ENCODE measurements around the gene HAL. TPM values are rescaled to one million over a fixed set of nuclear protein-coding genes. Genes with fewer than 3 reads are reported as not detected.

The HAL gene
- total and polyA plus RNA-seq, 10 of the 15 experiments (the other 5 are each of a cell fraction or from before 2014, with no cell fraction given) = 0.04 to 0.45 (median 0.13) TPM; not detected in 1

DNA sequence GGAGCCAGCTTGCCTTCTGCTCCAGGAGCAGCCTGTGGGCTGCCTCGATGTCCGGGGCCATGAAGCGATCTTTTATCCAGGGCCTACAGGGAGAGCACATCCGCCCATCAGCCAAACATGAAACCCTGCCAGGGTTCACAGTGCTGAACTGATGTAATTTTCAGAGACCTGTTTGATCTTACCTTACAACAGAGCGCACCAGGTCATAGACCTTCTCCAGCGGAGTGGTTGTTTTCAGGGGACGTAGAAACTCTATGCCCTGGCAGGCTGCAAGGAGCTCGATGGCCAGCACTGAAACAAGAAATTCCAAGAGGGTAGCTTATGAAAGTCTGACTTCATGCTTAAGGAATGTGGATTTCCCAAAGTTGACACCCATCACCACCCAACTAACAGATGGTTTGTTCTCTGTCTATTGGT, 19.7 kb downstream of the HAL start:
- H3K4me3 ChIP-seq = no peak overlapping the region
- no peak for DNase-seq (ENCODE audit: low read depth, low spot score)
- no peak for TF ChIP-seq ZSCAN29 (IDR thresholded peaks at IDR 0.05)
- no peak for TF ChIP-seq CHD2 (IDR thresholded peaks at IDR 0.05; ENCODE audit: borderline replicate concordance, low read depth, low read length)
- TF ChIP-seq EGR1 (IDR thresholded peaks at IDR 0.05; ENCODE audit: borderline replicate concordance in 1 of 2, low read depth in 2 of 2, low read length in 2 of 2) = no peak
- no peak for TF ChIP-seq RB1 (IDR thresholded peaks at IDR 0.05; ENCODE audit: borderline replicate concordance)
- TF ChIP-seq BHLHE40 (IDR thresholded peaks at IDR 0.05; ENCODE audit: borderline replicate concordance in 1 of 2, low read depth in 2 of 2, low read length in 1 of 2) = no peak
- no peak for TF ChIP-seq ATF3 (IDR thresholded peaks at IDR 0.05; ENCODE audit: borderline replicate concordance, extremely low read depth, low read depth, low read length)
- TF ChIP-seq STAT3 (IDR thresholded peaks at IDR 0.05; ENCODE audit: low read depth, low read length) = no peak
- TF ChIP-seq RAD51 (IDR thresholded peaks at IDR 0.05) = no peak
- TF ChIP-seq, protein P1, sequence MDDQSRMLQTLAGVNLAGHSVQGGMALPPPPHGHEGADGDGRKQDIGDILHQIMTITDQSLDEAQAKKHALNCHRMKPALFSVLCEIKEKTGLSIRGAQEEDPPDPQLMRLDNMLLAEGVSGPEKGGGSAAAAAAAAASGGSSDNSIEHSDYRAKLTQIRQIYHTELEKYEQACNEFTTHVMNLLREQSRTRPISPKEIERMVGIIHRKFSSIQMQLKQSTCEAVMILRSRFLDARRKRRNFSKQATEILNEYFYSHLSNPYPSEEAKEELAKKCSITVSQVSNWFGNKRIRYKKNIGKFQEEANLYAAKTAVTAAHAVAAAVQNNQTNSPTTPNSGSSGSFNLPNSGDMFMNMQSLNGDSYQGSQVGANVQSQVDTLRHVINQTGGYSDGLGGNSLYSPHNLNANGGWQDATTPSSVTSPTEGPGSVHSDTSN (IDR thresholded peaks at IDR 0.05; ENCODE audit: insufficient replicate concordance, low read depth, low read length) = no peak
- TF ChIP-seq MTA3 (IDR thresholded peaks at IDR 0.05; ENCODE audit: borderline replicate concordance, low read length) = no peak
- TF ChIP-seq SUZ12 (IDR thresholded peaks at IDR 0.05; ENCODE audit: unreplicated experiment) = no peak
- TF ChIP-seq ASH2L (IDR thresholded peaks at IDR 0.05; ENCODE audit: borderline replicate concordance, low read depth) = no peak
- no peak for TF ChIP-seq RBBP5 (conservative IDR thresholded peaks at IDR 0.05)
- TF ChIP-seq NFXL1 (IDR thresholded peaks at IDR 0.05; ENCODE audit: borderline replicate concordance) = no peak
- TF ChIP-seq PAX5 (IDR thresholded peaks at IDR 0.05; ENCODE audit: borderline replicate concordance, low read depth, low read length) = no peak
- BruUV-seq (replicated peaks) = no TSS peak
- no peak for FAIRE-seq
- no peaks in the 10 kb centered on the region for H3K79me2 ChIP-seq (ENCODE audit: control insufficient read depth, insufficient read depth, low read length)
- ChIA-PET CTCF (no interaction called here), SMC1A (ENCODE audit: uncharacterized antibody, unreplicated experiment) (interaction anchor here (0.7 kb wide), 1 partner anchor 22 kb away, joined by 3 read pairs; no protein-coding TSS in a partner anchor), POLR2A (no interaction called here), RAD21 (ENCODE audit: unreplicated experiment) (no interaction called here)
- no peaks in the 10 kb centered on the region for H4K20me1 ChIP-seq (ENCODE audit: control insufficient read depth, insufficient read depth)
- intact Hi-C loops (cut with micrococcal nuclease; ENCODE audit: unreplicated experiment) = no loop called here
- H3K9ac ChIP-seq (ENCODE audit: control insufficient read depth, insufficient read depth, low read length) = no peak overlapping the region
- no peak overlapping the region for H3K4me2 ChIP-seq (ENCODE audit: control insufficient read depth, insufficient read depth)
- in situ Hi-C loops (cut with MboI) = no loop called here
- no peak for ATAC-seq
- no peaks in the 10 kb centered on the region; a peak in 1 of 4 replicates for H3K27me3 ChIP-seq (replicated peaks in 1 of 2; ENCODE audit: control insufficient read depth in 2 of 2, insufficient read depth in 2 of 2, low read length in 1 of 2)
- H2AFZ ChIP-seq (ENCODE audit: control insufficient read depth, low read depth, low read length) = no peak overlapping the region
- no peaks in the 10 kb centered on the region for H3K36me3 ChIP-seq (ENCODE audit: control insufficient read depth in 2 of 2, insufficient read depth in 2 of 2, low read length in 1 of 2)
- no peaks in the 10 kb centered on the region for H3K9me3 ChIP-seq (replicated peaks; ENCODE audit: control insufficient read depth, insufficient read depth, low read length)
- H3K27ac ChIP-seq (ENCODE audit: control insufficient read depth, insufficient read depth) = no peak overlapping the region
- 63% methylated on average over 8 of the region's 8 CpGs for WGBS (ENCODE audit: insufficient coverage, insufficient replicate concordance, low lambda C conversion rate, missing lambda C conversion rate)
- H3K4me1 ChIP-seq (ENCODE audit: control insufficient read depth, insufficient read depth, low read length) = no peaks in the 10 kb centered on the region

Data from GM12878 (cell line).